ENCODE results near the gene C2CD4D.

GRCh38 chr1:151841141-151841540 lies 1.5 kb upstream of the C2CD4D start:
- TF ChIP-seq EP300 (conservative IDR thresholded peaks at IDR 0.05; ENCODE audit: poor library complexity, severe bottlenecking) = no peak
- TF ChIP-seq MXI1 (conservative IDR thresholded peaks at IDR 0.05; ENCODE audit: poor library complexity, severe bottlenecking) = no peak
- TF ChIP-seq, protein P1, sequence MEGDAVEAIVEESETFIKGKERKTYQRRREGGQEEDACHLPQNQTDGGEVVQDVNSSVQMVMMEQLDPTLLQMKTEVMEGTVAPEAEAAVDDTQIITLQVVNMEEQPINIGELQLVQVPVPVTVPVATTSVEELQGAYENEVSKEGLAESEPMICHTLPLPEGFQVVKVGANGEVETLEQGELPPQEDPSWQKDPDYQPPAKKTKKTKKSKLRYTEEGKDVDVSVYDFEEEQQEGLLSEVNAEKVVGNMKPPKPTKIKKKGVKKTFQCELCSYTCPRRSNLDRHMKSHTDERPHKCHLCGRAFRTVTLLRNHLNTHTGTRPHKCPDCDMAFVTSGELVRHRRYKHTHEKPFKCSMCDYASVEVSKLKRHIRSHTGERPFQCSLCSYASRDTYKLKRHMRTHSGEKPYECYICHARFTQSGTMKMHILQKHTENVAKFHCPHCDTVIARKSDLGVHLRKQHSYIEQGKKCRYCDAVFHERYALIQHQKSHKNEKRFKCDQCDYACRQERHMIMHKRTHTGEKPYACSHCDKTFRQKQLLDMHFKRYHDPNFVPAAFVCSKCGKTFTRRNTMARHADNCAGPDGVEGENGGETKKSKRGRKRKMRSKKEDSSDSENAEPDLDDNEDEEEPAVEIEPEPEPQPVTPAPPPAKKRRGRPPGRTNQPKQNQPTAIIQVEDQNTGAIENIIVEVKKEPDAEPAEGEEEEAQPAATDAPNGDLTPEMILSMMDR (IDR thresholded peaks at IDR 0.05; ENCODE audit: poor library complexity, severe bottlenecking) = no peak
- no peak for TF ChIP-seq EZH2 (IDR thresholded peaks at IDR 0.05; ENCODE audit: borderline replicate concordance, insufficient read depth, low read length, poor library complexity, severe bottlenecking)
- TF ChIP-seq REST (IDR thresholded peaks at IDR 0.05; ENCODE audit: borderline replicate concordance) = no peak
- no peak for TF ChIP-seq TAF1 (IDR thresholded peaks at IDR 0.05; ENCODE audit: low read depth)
- no peak for TF ChIP-seq RAD21 (conservative IDR thresholded peaks at IDR 0.05)
- TF ChIP-seq POLR2AphosphoS5 (IDR thresholded peaks at IDR 0.05) = no peak
